ENCODE measurements around the gene ETV7. TPM values are rescaled to one million over a fixed set of nuclear protein-coding genes. Genes with fewer than 3 reads are reported as not detected.
"Not testable (repeated sequence)": the region's sequence is repeated elsewhere in the genome, so short reads cannot be mapped to it uniquely, and the experiment has no call there.

Gene ETV7
- total RNA-seq, 1 donor from 2014 or later: not detected

- no peak for DNase-seq (ENCODE audit: low read depth)
Measured at GRCh38 chr6:36343109-36343680, 44.3 kb downstream of the ETV7 start.

DNA sequence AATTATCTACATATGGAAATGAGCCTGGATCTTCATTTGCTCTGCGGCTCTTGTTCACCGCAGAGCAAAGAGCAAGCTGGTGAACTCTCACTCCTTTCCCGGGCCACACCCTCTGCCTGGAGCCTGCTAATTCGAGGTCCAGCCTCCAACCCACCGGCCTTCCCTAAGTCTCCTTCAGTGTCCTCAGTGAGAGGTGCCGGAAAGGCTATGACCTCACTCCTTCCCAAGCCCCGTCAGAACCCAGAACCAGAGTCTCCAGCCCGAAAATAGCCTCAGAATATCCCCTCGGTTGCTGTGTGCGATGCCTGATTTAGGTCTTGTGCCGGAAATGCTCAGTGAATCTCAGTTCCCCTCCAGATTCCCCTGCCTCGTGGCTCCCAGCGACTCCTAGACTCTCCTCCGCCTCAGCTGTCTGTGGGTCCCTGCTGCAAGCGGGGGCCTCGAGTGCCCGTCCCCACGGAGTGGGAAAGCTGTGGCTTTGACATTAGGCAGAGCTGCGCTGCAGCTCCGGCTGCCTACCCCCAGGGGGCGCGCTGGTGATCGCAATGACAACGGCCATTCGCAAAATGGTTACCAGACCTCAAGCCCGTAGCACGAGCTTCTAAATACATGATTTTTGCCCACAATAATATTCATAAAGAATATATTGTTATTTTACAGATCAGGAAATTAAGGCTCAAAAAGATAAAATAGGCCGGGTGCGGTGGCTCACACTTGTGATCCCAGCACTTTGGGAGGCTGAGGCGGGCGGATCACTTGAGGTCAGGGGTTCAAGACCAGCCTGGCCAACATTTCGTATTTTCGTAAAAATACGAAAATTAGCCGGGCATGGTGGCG is 46.6 kb downstream of the ETV7 start:
- DNase-seq (ENCODE audit: low read depth): peak; percentile 69

DNA sequence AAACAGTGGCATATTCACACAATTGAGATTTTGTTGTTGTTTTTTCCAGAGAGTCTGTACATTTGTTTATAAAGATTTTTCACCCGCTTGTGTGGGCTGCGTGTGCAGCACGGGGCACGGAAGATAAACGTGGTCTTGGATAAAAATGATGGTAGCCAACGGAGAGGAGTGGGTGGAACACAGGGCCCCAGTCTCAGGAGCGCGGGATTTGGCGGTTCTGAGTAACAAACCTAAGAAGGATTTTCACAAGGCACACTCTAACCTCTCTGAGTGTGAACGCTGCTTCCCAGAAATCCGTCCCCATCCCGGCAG is 47.2 kb downstream of the ETV7 start:
- DNase-seq (ENCODE audit: low read depth): no peak

DNA sequence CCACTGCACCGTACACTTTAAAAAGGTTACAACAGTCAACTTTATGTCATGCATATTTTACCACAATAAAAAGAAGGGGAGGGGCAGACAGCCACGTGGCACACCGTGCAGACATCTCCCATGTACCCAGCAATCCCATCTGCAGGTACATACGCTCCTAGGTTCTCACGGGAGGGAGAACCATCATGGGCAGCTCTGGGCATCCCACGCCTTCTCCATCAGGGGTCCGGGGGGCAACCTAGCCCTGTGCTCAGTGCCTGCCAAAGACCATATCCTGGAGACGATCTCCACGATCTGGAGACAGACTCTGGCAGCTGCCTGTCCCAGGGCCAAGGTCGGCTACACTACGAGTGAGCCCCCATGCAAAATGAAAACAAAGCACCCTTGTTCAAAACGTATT is 48.3 kb downstream of the ETV7 start:
- no peak for DNase-seq (ENCODE audit: low read depth)

DNA sequence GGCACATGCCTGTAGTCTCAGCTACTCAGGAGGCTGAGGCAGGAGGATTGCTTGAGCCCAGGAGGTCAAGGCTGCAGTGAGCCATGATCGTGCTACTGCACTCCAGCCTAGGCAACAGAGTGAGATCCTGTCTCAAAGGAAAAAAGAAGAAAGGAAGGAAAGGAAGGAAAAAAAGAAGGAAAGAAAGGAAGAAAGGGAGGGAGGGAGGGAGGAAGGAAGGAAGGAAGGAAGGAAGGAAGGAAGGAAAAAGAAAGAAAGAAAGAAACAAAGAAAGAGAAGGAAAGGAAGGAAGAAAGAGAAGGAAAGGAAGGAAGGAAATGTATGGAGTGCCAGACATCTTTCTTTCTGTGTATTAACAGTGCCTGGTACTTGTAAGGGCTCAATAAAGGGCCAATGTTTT is 49.2 kb downstream of the ETV7 start:
- not testable (repeated sequence) for DNase-seq (ENCODE audit: low read depth)

DNA sequence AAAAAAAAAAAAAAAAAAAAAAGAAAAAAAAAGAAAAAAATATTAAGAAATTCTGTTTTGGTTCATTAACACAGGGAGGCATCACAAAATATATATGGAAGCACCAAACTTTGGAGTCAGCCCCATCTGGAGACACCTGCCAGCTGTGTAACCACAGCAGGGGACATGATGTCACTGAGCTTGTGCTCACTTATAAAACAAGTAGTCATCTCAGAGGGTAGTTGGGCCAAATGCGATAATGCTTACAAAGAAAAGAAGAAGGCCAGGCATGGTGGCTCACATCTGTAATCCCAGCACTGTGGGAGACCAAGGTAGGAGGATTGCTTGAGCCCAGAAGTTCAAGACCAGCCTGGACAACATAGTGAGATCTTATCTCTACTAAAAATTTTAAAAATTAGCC is 49.7 kb downstream of the ETV7 start:
- DNase-seq (ENCODE audit: low read depth): no peak

GRCh38 chr6:36336779-36337241 is 50.7 kb downstream of the ETV7 start, which contains the start of gene BNIP5:
Gene BNIP5 (minus strand): TSS chr6:36336888. CDS start chr6:36330690, 6,198 bp downstream.
- no peak for DNase-seq (ENCODE audit: low read depth)

DNA sequence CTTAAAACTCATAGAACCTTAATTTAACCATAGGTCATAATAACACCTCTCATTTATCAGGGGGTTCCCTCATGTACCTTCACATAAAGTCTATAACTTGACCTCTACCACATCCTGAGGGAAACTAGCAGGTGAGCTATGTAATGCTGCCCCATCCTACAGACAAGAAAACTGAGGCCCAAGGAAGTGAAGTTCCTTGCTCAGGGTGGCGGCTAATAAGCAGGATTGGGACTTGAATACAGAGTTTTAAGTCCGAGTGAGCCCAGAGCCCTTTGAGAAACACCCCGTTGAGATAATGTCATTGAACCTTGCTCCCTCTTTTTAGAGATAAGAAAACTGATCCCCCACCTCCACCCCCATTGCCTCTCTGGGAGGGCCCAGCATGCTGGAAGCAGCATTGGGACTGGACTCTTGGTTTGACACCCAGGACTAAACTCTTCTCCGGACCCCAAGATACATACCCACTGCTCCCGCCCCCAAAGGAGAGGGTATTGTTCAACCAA is 51.2 kb downstream of the ETV7 start:
- no peak for DNase-seq (ENCODE audit: low read depth)

- no peak for DNase-seq (ENCODE audit: low read depth)
Measured at GRCh38 chr6:36335465-36336207, 51.8 kb downstream of the ETV7 start.

DNA sequence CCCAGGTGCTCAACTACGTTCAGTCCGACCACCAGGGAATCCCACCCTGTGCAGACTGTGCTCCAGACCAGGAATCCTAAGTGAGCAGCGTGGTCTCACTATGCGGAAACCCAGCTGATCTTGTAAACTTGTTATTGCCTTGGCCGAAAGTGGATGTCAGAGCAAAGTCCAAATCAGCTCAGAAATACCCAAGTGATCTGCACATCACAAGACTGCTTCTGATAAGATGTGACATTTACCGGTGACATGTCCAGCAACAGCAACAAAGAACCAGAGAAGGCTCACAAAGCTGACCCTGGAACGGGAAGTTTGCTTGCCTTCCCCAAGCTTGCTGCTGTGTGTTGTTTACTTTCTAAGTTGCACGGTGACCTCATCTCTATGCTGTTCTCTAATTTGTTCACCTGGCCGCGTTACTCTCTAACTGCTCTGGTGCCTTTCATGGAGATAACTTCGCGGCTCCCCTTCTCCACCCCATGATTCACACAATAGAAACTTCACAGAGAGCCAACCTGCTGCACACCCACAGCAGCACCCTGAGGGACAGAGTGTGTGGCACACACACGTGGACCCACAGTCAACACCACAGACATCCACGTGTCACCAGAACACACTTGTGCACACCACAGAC is 52.5 kb downstream of the ETV7 start:
- no peak for DNase-seq (ENCODE audit: low read depth)

GRCh38 chr6:36333931-36334725 is 53.3 kb downstream of the ETV7 start:
- DNase-seq (ENCODE audit: low read depth): no peak

DNA sequence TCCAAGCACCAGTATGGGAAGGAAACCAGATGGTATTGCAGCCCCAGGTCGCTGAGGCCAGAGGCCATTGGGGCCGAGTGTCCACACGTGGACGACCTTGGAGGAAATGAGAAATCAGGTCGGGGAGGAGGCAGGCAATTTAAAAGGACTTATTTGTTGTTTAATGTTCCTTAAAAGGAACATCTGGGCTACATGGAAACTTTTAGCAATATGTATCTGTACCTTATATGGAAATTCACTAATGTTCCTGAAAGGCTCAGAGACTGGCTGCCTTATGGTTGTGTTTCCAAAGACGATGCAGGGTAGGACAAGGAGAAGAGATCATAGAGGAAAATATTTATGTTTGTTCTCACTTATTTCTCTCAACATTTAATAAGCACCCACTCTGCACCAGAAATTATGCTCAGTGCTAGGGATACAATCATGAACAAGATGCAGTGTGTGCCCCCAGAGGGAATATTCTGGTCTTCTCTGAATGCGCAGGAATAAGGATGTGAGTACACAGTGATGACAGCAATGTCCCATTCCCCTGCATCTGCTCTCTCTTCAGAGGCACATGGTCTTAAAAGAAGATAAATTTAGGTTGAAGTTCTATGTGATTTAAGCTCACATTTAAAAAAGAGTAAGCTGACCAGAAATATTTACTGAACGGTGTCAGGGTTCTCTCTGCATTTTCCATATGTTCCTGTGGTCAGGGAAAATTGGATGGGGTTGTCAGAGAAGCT is 54.1 kb downstream of the ETV7 start:
- DNase-seq (ENCODE audit: low read depth): no peak

DNA sequence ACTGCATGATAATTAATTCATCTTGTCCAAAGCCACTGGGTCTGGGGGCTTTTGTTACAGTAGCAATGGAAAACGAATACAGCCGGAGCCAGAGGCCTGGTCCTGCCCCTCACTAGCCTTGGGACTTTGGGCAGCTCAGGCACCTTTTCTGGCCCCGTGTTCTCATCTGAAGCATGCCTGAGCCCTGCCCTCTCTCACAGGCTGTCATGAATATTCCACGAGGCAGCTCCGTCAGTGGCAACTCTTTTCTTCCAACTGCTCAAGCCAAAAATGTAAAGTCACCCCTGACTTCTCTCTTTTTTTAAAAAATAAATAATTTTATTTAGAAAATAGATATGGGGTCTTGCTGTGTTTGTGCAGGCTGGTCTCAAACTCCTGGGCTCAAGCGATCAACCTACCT is 56.1 kb downstream of the ETV7 start:
- no peak for DNase-seq (ENCODE audit: low read depth)

DNA sequence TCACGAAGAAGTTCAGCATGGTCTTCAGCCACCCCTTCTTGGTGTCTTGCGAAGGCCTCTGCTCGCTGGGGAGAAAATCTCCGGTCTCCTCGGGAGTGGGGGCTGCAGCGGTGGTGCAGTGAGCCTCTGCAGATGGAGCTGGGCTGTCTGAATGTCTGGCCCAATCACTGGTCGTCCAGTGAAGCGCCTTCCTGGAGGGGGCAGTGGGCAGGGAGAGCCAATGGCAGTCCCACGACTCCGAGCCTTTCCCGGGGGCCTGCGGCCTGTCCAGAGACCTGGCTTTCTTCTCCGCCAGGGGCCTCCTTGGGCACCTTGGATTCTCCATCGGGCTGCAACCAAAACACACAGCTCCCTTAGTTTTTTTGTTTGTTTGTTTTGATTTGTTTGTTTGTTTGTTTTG is 57.1 kb downstream of the ETV7 start:
- no peak for DNase-seq (ENCODE audit: low read depth)

DNA sequence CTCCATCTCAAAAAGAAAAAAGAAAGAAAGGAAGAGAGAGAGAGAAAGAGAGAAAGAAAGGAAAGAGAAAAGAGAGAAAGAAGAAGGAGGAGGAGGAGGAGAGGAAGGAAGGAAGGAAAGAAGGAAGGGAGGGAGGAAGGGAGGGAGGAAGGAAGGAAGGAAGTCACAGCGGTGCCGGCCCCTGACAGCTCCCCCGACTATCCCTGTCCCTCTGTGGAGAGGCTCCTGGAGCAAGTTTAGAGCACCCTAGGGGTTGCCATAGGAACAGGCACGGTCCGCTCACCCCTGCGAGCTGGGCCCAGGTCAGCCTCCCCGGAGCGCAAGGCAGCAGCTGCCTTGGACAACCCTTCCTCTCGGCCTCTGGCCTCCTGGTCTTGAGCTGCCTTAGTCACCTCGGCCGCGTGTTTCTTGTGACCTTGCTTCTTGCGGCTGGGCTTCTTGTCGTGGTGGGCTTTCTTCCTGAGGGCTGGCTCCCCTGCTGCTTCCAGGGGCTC is 57.6 kb downstream of the ETV7 start:
- DNase-seq (ENCODE audit: low read depth): no peak

GRCh38 chr6:36328600-36328999 is 58.9 kb downstream of the ETV7 start:
- no peak for DNase-seq (ENCODE audit: low read depth)

- no peak for DNase-seq (ENCODE audit: low read depth)
Measured at GRCh38 chr6:36327919-36328236, 59.6 kb downstream of the ETV7 start.

- no peak for DNase-seq (ENCODE audit: low read depth)
Measured at GRCh38 chr6:36327226-36327918, 60.1 kb downstream of the ETV7 start.

- DNase-seq (ENCODE audit: low read depth): peak; percentile 48
Measured at GRCh38 chr6:36326356-36326995, 61.0 kb downstream of the ETV7 start.
